GM12878 (cell line): ENCODE measurements around the gene NUCB1. TPM values are rescaled to one million over a fixed set of nuclear protein-coding genes. Genes with fewer than 3 reads are reported as not detected.

ENCODE experiments used
- ATAC-seq: fragments of 200-7000 bp; cut with Tn5 transposase; 3 replicates; pipeline ENCODE4 v1.9.1; 2020; ENCODE audit warnings: mild to moderate bottlenecking, moderate library complexity
- BruUV-seq: library from RNA; stranded (reverse); fragments of 400-500 nt; replicated peaks from 2 replicates; lab custom pipeline; 2021; lab: Mats Ljungman, UMichigan
- CTCF ChIA-PET: fragments of 300-600 bp; sonication (Branson Sonifier 250); formaldehyde crosslinking; extraction: SDS; loops from one replicate; lab custom pipeline; 2021; ENCODE audit warnings: inconsistent platforms; lab: Yijun Ruan, JAX
- POLR2A ChIA-PET: fragments of 350-600 bp; formaldehyde crosslinking; extraction: SDS; loops from one replicate; lab custom pipeline; 2021; ENCODE audit warnings: inconsistent platforms; lab: Charles Lee
- RAD21 ChIA-PET: fragments of 300-600 bp; sonication (Branson Sonifier 250); formaldehyde crosslinking; loops from one replicate; lab custom pipeline; 2023; ENCODE audit warnings: antibody characterized with exemption; ENCODE audit not compliant: unreplicated experiment; lab: Charles Lee
- SMC1A ChIA-PET: fragments of 300-600 bp; sonication (Branson Sonifier 250); formaldehyde crosslinking; loops from one replicate; lab custom pipeline; 2023; ENCODE audit not compliant: unreplicated experiment, uncharacterized antibody; lab: Charles Lee
- DNase-seq: peaks from one replicate; pipeline ENCODE4 v3.0.0-alpha.2; 2011; ENCODE audit warnings: low read depth, low spot score
- FAIRE-seq: peaks from 3 replicates; lab custom pipeline; 2011; peaks lifted over from hg19 to GRCh38; lab: Jason Lieb, UNC
- H2AFZ ChIP-seq: 2 replicates; pipeline ENCODE4 v1.6.0; 2011; ENCODE audit warnings: low read depth, low read length, control low read depth; ENCODE audit not compliant: control insufficient read depth
- H3K27ac ChIP-seq: 2 replicates; pipeline ENCODE4 v1.5.1; 2011; ENCODE audit warnings: control low read depth; ENCODE audit not compliant: control insufficient read depth, insufficient read depth
- H3K27me3 ChIP-seq, 2 experiments: replicated peaks in 1 of 2; 2 replicates each; pipeline versions ENCODE4 v1.6.0 to v1.6.1; 2011; ENCODE audit warnings: low read length in 1 of 2; ENCODE audit not compliant: control insufficient read depth in 2 of 2, insufficient read depth in 2 of 2
- H3K36me3 ChIP-seq, 2 experiments: 2 replicates each; pipeline ENCODE4 v1.5.1; 2011; ENCODE audit warnings: low read length in 1 of 2; ENCODE audit not compliant: control insufficient read depth in 2 of 2, insufficient read depth in 2 of 2
- H3K4me1 ChIP-seq: 2 replicates; pipeline ENCODE4 v1.6.1; 2011; ENCODE audit warnings: mild to moderate bottlenecking, low read length, moderate library complexity, mixed read lengths; ENCODE audit not compliant: control insufficient read depth, insufficient read depth
- H3K4me2 ChIP-seq: 2 replicates; pipeline ENCODE4 v1.6.0; 2011; ENCODE audit warnings: control low read depth; ENCODE audit not compliant: control insufficient read depth, insufficient read depth
- H3K4me3 ChIP-seq: fragments of 200-600 bp; sonication (generic); 2 replicates; pipeline ENCODE4 v1.5.1; 2016
- H3K79me2 ChIP-seq: 2 replicates; pipeline ENCODE4 v1.6.0; 2011; ENCODE audit warnings: low read length; ENCODE audit not compliant: control insufficient read depth, insufficient read depth
- H3K9ac ChIP-seq: 2 replicates; pipeline ENCODE4 v1.8.0; 2011; ENCODE audit warnings: low read length, control low read depth, mixed read lengths; ENCODE audit not compliant: control insufficient read depth, insufficient read depth
- H3K9me3 ChIP-seq: replicated peaks from 3 replicates; pipeline ENCODE4 v1.5.1; 2011; ENCODE audit warnings: mild to moderate bottlenecking, low read length; ENCODE audit not compliant: control insufficient read depth, insufficient read depth
- H4K20me1 ChIP-seq: 2 replicates; pipeline ENCODE4 v1.6.0; 2011; ENCODE audit not compliant: control insufficient read depth, insufficient read depth
- BRCA1 ChIP-seq: IDR thresholded peaks from 2 replicates; pipeline ENCODE4 v1.6.1; 2011; ENCODE audit warnings: low read depth, low read length, improper control_type of control experiment
- CEBPB ChIP-seq, 2 experiments: fragments of 150-350 bp in 1 of 2; IDR thresholded peaks; 2 replicates each; pipeline ENCODE4 v1.6.1; 2012 to 2014; ENCODE audit warnings: low read depth in 2 of 2, low read length in 2 of 2, borderline replicate concordance in 1 of 2, inconsistent platforms in 1 of 2
- CREM ChIP-seq: IDR thresholded peaks from 2 replicates; pipeline ENCODE4 v1.6.1; 2014; ENCODE audit warnings: antibody characterized with exemption, low read depth
- MTA2 ChIP-seq: fragments of 450-650 bp; IDR thresholded peaks from 2 replicates; pipeline ENCODE4 v1.6.1; 2016; ENCODE audit warnings: low read depth, mild to moderate bottlenecking, moderate library complexity
- POU2F2 ChIP-seq: IDR thresholded peaks from 3 replicates; pipeline ENCODE4 v1.6.1; 2011; ENCODE audit warnings: low read depth, mild to moderate bottlenecking, low read length, borderline replicate concordance
- ZBTB11 ChIP-seq: fragments of 450-650 bp; formaldehyde crosslinking; IDR thresholded peaks from 2 replicates; pipeline ENCODE4 v1.5.0; 2022; ENCODE audit warnings: mild to moderate bottlenecking, missing genetic modification characterization
- WGBS: methylation state at CpG from one replicate; pipeline ENCODE4 v1.1.6; 2016; ENCODE audit warnings: low lambda C conversion rate; ENCODE audit not compliant: insufficient replicate concordance, insufficient coverage; ENCODE audit errors: missing lambda C conversion rate; 5-methylcytosine and 5-hydroxymethylcytosine counted together
- in situ Hi-C: fragments of 300-500 bp; cut with MboI; formaldehyde crosslinking; loops from 9 replicates; pipeline ENCODE4 v1.14.3; 2018; ENCODE audit warnings: mixed read lengths
- intact Hi-C: fragments of 100-400 bp; cut with micrococcal nuclease; formaldehyde crosslinking; loops from one replicate; pipeline ENCODE4 v1.14.2; 2022; ENCODE audit not compliant: unreplicated experiment
- polyA plus RNA-seq, 11 experiments: library from polyadenylated mRNA; depleted of rRNA in 4 of 11; unstranded in 6 of 11; stranded (reverse) in 5 of 11; fragments of >200 nt; fragmentation: Nextera tagmentation in 4 of 11; fragmentation: Illumina TruSeq in 1 of 11; extraction: Ambion mirVana in 4 of 11; extraction: Trizol in 1 of 11; gene quantifications; 1 replicate in 1 of 11; 2 replicates in 10 of 11; pipeline versions ENCODE4 v1.2.1 to v1.2.3, GENCODE V29; 2011 to 2016; ENCODE audit warnings: inconsistent platforms in 2 of 11, missing spikeins in 2 of 11, low read depth in 1 of 11
- total RNA-seq, 4 experiments: library from RNA; depleted of rRNA in 3 of 4; stranded (reverse); fragments of >200 nt in 3 of 4; fragmentation: Illumina TruSeq in 1 of 4; extraction: Trizol in 1 of 4; gene quantifications; 2 replicates each; pipeline versions ENCODE4 v1.2.1 to v1.2.3, GENCODE V29; 2013 to 2021

NUCB1 gene
- total and polyA plus RNA-seq, 10 of the 15 experiments (the other 5 are each of a cell fraction or from before 2014, with no cell fraction given), result 1.8 to 112 (median 44.5) TPM

- no peaks in the 10 kb centered on the region; the same call in 2 of the 3 replicates for H3K9me3 ChIP-seq
- peaks cover 7% of the 10 kb centered on the region; the same call in 1 of the 2 replicates for H3K4me1 ChIP-seq
- H2AFZ ChIP-seq, result no peak overlapping the region
- RAD21 ChIA-PET, result no interaction called here
- TF ChIP-seq CEBPB (IDR thresholded peaks at IDR 0.05; ENCODE audit: borderline replicate concordance in 1 of 2, low read depth in 2 of 2, low read length in 2 of 2) (no peak), MTA2 (no peak), POU2F2 (no peak), ZBTB11 (CRISPR knock-in tag) (no peak), BRCA1 (no peak), CREM (no peak)
- intact Hi-C loops, result no loop called here
- DNase-seq (no peak), FAIRE-seq (no peak), ATAC-seq (no peak)
- 88% methylated on average over 25 of the region's 25 CpGs for WGBS
- H3K4me2 ChIP-seq, result no peak overlapping the region
- POLR2A ChIA-PET, result no interaction called here
- H3K27ac ChIP-seq, result no peak overlapping the region
- CTCF ChIA-PET, result interaction anchor here (1.7 kb wide), 1 partner anchor 34 kb away, joined by 4 read pairs; no protein-coding TSS in a partner anchor
- H3K79me2 ChIP-seq, result no peaks in the 10 kb centered on the region
- no TSS peak for BruUV-seq
- SMC1A ChIA-PET, result no interaction called here
- 0 out of 4 replicates have a peak, but pooled peaks cover 0 to 1% of the 10 kb centered on the region in 2 experiments for H3K27me3 ChIP-seq
- H4K20me1 ChIP-seq, result no peaks in the 10 kb centered on the region
- in situ Hi-C loops, result no loop called here
- no peak overlapping the region for H3K9ac ChIP-seq
- H3K36me3 ChIP-seq, result no peaks in the 10 kb centered on the region
- H3K4me3 ChIP-seq, result no peak overlapping the region
Observed at GRCh38 chr19:48935864-48936263, 35.8 kb downstream of the NUCB1 start.
